GM23248 (cell line): ENCODE data around the gene SLC28A3. TPM values are rescaled to one million over a fixed set of nuclear protein-coding genes. Genes with fewer than 3 reads are reported as not detected.

Experiments
- DNase-seq: peaks from one replicate; pipeline ENCODE4 v3.0.0-alpha.2; 2015
- H2AFZ ChIP-seq: fragments of 200-600 bp; sonication (generic); 2 replicates; pipeline ENCODE4 v1.6.1; 2016; ENCODE audit warnings: antibody characterized with exemption
- H3F3A ChIP-seq: fragments of 200-600 bp; sonication (generic); 2 replicates; pipeline ENCODE4 v1.6.1; 2016; ENCODE audit warnings: mild to moderate bottlenecking, antibody characterized with exemption, mixed run types; ENCODE audit not compliant: insufficient read depth
- H3K27ac ChIP-seq: fragments of 200-600 bp; sonication (generic); 2 replicates; pipeline ENCODE4 v1.5.1; 2016; ENCODE audit warnings: mild to moderate bottlenecking
- H3K27me3 ChIP-seq: fragments of 200-600 bp; sonication (generic); replicated peaks from 2 replicates; pipeline ENCODE4 v1.6.1; 2016; ENCODE audit warnings: mild to moderate bottlenecking; ENCODE audit not compliant: insufficient read depth
- H3K36me3 ChIP-seq: fragments of 200-600 bp; sonication (generic); 2 replicates; pipeline ENCODE4 v1.6.1; 2016; ENCODE audit warnings: low read depth, mild to moderate bottlenecking
- H3K4me1 ChIP-seq: fragments of 200-600 bp; sonication (generic); 2 replicates; pipeline ENCODE4 v1.6.1; 2016; ENCODE audit warnings: mild to moderate bottlenecking; ENCODE audit not compliant: insufficient read depth
- H3K4me2 ChIP-seq: fragments of 200-600 bp; sonication (generic); one replicate; pipeline ENCODE4 v1.6.1; 2016; ENCODE audit warnings: mild to moderate bottlenecking; ENCODE audit not compliant: unreplicated experiment
- H3K4me3 ChIP-seq: fragments of 200-600 bp; sonication (generic); 2 replicates; pipeline ENCODE4 v1.5.1; 2016; ENCODE audit warnings: mild to moderate bottlenecking
- H3K79me2 ChIP-seq: fragments of 200-600 bp; sonication (generic); 2 replicates; pipeline ENCODE4 v1.6.1; 2016; ENCODE audit warnings: mild to moderate bottlenecking; ENCODE audit not compliant: insufficient read depth
- H3K9ac ChIP-seq: fragments of 200-600 bp; sonication (generic); 2 replicates; pipeline ENCODE4 v1.6.1; 2016; ENCODE audit warnings: mild to moderate bottlenecking
- H3K9me2 ChIP-seq: fragments of 200-600 bp; sonication (generic); 2 replicates; pipeline ENCODE4 v1.6.1; 2016; ENCODE audit warnings: mixed run types, mild to moderate bottlenecking, moderate library complexity; ENCODE audit not compliant: insufficient read depth
- H3K9me3 ChIP-seq: fragments of 200-600 bp; sonication (generic); one replicate; pipeline ENCODE4 v1.6.1; 2017; ENCODE audit warnings: low read depth
- H4K20me1 ChIP-seq: fragments of 200-600 bp; sonication (generic); 2 replicates; pipeline ENCODE4 v1.6.0; 2016; ENCODE audit not compliant: insufficient read depth
- EZH2 ChIP-seq: fragments of 200-600 bp; sonication (generic); IDR thresholded peaks from 2 replicates; pipeline ENCODE4 v1.6.1; 2018; ENCODE audit warnings: antibody characterized with exemption, mild to moderate bottlenecking; ENCODE audit not compliant: insufficient read depth, poor library complexity, severe bottlenecking
- EZH2phosphoT487 ChIP-seq: fragments of 200-600 bp; sonication (generic); IDR thresholded peaks from 2 replicates; pipeline ENCODE4 v1.6.1; 2018; ENCODE audit warnings: antibody characterized with exemption, moderate library complexity, mild to moderate bottlenecking, low read depth; ENCODE audit not compliant: insufficient read depth
- WGBS, 2 experiments: methylation state at CpG; one replicate each; pipeline ENCODE4 v1.1.6; 2015 to 2017; ENCODE audit warnings: low lambda C conversion rate in 2 of 2, low coverage in 1 of 2; ENCODE audit errors: missing lambda C conversion rate in 2 of 2; 5-methylcytosine and 5-hydroxymethylcytosine counted together
- in situ Hi-C: fragments of 300-500 bp; cut with MboI; formaldehyde crosslinking; loops from 2 replicates; pipeline ENCODE4 v1.15.0; 2020
- polyA plus RNA-seq: library from polyadenylated mRNA; unstranded; fragments of >200 nt; fragmentation: Nextera tagmentation; extraction: Ambion mirVana; gene quantifications from 2 replicates; pipeline ENCODE4 v1.2.1, GENCODE V29; 2016
- total RNA-seq: library from RNA; depleted of rRNA; stranded (reverse); fragments of >200 nt; shearing (Covaris generic); gene quantifications from 2 replicates; pipeline ENCODE4 v1.2.3, GENCODE V29; 2014

Gene SLC28A3
- total and polyA plus RNA-seq, 2 experiments from 2014 or later, result 0.11 to 0.32 TPM

DNA sequence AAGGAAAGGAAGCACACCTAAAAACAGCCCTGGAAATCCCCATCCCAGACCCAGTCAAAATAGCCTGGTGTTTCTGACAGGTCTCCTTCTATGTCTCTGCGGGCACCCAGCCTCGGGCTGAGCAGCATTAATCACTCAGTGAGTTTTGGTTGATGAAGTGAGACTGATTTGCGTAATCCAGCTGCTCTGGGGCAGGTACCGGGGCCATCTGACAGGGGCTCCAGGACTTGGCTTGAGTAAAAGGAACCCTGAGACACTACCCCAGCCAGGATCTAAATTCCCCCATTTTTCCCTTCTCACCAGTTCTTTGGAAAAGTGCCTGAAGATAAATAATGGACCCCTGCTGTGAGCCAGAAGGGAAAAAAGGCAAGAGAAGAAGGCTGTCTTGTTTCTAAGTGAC lies 596 bp downstream of the SLC28A3 start:
- Histone ChIP-seq H3K9me2 (no peaks in the 10 kb centered on the region), H3K9ac (no peak overlapping the region), H3K9me3 (no peaks in the 10 kb centered on the region), H3K27me3 (no peaks in the 10 kb centered on the region), H2AFZ (no peak overlapping the region), H3K4me3 (no peak overlapping the region), H3F3A (no peaks in the 10 kb centered on the region), H3K36me3 (no peaks in the 10 kb centered on the region), H4K20me1 (no peaks in the 10 kb centered on the region), H3K4me1 (no peaks in the 10 kb centered on the region), H3K79me2 (no peaks in the 10 kb centered on the region), H3K27ac (no peak overlapping the region), H3K4me2 (no peak overlapping the region)
- in situ Hi-C loops, result no loop called here
- no peak for DNase-seq
- 49 to 53% methylated on average over 4 of the region's 4 CpGs for WGBS, 2 experiments
- no peak for TF ChIP-seq EZH2
- TF ChIP-seq EZH2phosphoT487, result no peak

- WGBS, 2 experiments, result 93 to 95% methylated on average over 3 of the region's 3 CpGs
- DNase-seq, result no peak
- Histone ChIP-seq H3K9me3 (no peaks in the 10 kb centered on the region), H3K27me3 (no peaks in the 10 kb centered on the region), H3K9me2 (no peaks in the 10 kb centered on the region), H3K27ac (no peak overlapping the region), H3K9ac (no peak overlapping the region), H4K20me1 (no peaks in the 10 kb centered on the region), H3K4me2 (no peak overlapping the region), H3K79me2 (no peaks in the 10 kb centered on the region), H3K4me3 (no peak overlapping the region), H2AFZ (no peak overlapping the region), H3K36me3 (no peaks in the 10 kb centered on the region), H3K4me1 (no peaks in the 10 kb centered on the region), H3F3A (no peaks in the 10 kb centered on the region)
- in situ Hi-C loops, result no loop called here
- TF ChIP-seq EZH2, result no peak
- TF ChIP-seq EZH2phosphoT487, result no peak
Observed at GRCh38 chr9:84339503-84339902, 1.1 kb downstream of the SLC28A3 start.

DNA sequence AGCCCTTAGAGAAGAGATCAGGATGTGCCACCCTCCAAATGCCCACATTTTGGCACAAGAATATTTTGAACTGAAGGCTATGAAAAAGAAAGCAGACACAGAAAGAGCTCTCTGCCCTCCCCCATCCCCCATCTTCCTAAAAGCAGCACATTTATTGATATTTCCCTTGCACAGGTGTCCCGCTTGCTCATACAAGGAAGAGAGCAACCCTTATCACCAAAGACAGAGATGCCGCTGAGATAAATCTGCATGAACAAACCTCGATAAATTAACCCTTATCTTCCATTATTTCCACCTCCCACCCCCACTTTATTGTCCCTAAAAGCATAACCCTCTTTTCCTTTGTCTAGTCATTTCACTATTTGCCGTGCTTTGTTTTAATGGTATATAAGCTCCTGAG lies 1.8 kb downstream of the SLC28A3 start:
- TF ChIP-seq EZH2phosphoT487, result no peak
- TF ChIP-seq EZH2, result no peak
- no peaks in the 10 kb centered on the region for H3K9me3 ChIP-seq
- no peak overlapping the region for H3K4me3 ChIP-seq
- no peak overlapping the region for H2AFZ ChIP-seq
- 70 to 73% methylated on average over 4 of the region's 4 CpGs for WGBS, 2 experiments
- H3K79me2 ChIP-seq, result no peaks in the 10 kb centered on the region
- H3K27ac ChIP-seq, result no peak overlapping the region
- in situ Hi-C loops, result no loop called here
- no peak for DNase-seq
- H3K27me3 ChIP-seq, result no peaks in the 10 kb centered on the region
- H3K4me2 ChIP-seq, result no peak overlapping the region
- H3F3A ChIP-seq, result no peaks in the 10 kb centered on the region
- no peaks in the 10 kb centered on the region for H3K36me3 ChIP-seq
- H3K9ac ChIP-seq, result no peak overlapping the region
- no peaks in the 10 kb centered on the region for H3K9me2 ChIP-seq
- H4K20me1 ChIP-seq, result no peaks in the 10 kb centered on the region
- no peaks in the 10 kb centered on the region for H3K4me1 ChIP-seq

GRCh38 chr9:84337252-84337651 lies 3.3 kb downstream of the SLC28A3 start:
- Histone ChIP-seq H3K27ac (no peak overlapping the region), H3K9me2 (no peaks in the 10 kb centered on the region), H3K79me2 (no peaks in the 10 kb centered on the region), H2AFZ (no peak overlapping the region), H3K27me3 (no peaks in the 10 kb centered on the region), H4K20me1 (no peaks in the 10 kb centered on the region), H3K4me3 (no peak overlapping the region), H3K4me2 (no peak overlapping the region), H3K9ac (no peak overlapping the region), H3F3A (no peaks in the 10 kb centered on the region), H3K36me3 (no peaks in the 10 kb centered on the region), H3K4me1 (no peaks in the 10 kb centered on the region), H3K9me3 (no peaks in the 10 kb centered on the region)
- in situ Hi-C loops, result no loop called here
- TF ChIP-seq EZH2phosphoT487, result no peak
- DNase-seq, result no peak
- WGBS, 2 experiments, result 94% methylated on average over 8 of the region's 8 CpGs
